ENCODE results near the gene HK2.
"Not testable (repeated sequence)": the region's sequence is repeated elsewhere in the genome, so short reads cannot be mapped to it uniquely, and the experiment has no call there.

The HK2 gene

GRCh38 chr2:74845991-74846390 is 12.1 kb downstream of the HK2 start:
- TF ChIP-seq, protein P1, sequence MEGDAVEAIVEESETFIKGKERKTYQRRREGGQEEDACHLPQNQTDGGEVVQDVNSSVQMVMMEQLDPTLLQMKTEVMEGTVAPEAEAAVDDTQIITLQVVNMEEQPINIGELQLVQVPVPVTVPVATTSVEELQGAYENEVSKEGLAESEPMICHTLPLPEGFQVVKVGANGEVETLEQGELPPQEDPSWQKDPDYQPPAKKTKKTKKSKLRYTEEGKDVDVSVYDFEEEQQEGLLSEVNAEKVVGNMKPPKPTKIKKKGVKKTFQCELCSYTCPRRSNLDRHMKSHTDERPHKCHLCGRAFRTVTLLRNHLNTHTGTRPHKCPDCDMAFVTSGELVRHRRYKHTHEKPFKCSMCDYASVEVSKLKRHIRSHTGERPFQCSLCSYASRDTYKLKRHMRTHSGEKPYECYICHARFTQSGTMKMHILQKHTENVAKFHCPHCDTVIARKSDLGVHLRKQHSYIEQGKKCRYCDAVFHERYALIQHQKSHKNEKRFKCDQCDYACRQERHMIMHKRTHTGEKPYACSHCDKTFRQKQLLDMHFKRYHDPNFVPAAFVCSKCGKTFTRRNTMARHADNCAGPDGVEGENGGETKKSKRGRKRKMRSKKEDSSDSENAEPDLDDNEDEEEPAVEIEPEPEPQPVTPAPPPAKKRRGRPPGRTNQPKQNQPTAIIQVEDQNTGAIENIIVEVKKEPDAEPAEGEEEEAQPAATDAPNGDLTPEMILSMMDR (IDR thresholded peaks at IDR 0.05; ENCODE audit: extremely low read depth, missing control alignments): no peak
- no peak for DNase-seq (ENCODE audit: low spot score)

GRCh38 chr2:74846481-74846880 is 12.6 kb downstream of the HK2 start:
- TF ChIP-seq, protein P1 (IDR thresholded peaks at IDR 0.05; ENCODE audit: extremely low read depth, missing control alignments): no peak

GRCh38 chr2:74847070-74847858 is 13.3 kb downstream of the HK2 start:
- TF ChIP-seq, protein P1 (IDR thresholded peaks at IDR 0.05; ENCODE audit: extremely low read depth, missing control alignments): no peak
- DNase-seq (ENCODE audit: low spot score): no peak

More at GRCh38 chr2:74846481-74846880, 12.6 kb downstream of the HK2 start:
- no peak for DNase-seq (ENCODE audit: low spot score)

- DNase-seq (ENCODE audit: low spot score): peak; percentile 42
- TF ChIP-seq, protein P1 (IDR thresholded peaks at IDR 0.05; ENCODE audit: extremely low read depth, missing control alignments): no peak
Measured at GRCh38 chr2:74849228-74849892, 15.4 kb downstream of the HK2 start.

DNA sequence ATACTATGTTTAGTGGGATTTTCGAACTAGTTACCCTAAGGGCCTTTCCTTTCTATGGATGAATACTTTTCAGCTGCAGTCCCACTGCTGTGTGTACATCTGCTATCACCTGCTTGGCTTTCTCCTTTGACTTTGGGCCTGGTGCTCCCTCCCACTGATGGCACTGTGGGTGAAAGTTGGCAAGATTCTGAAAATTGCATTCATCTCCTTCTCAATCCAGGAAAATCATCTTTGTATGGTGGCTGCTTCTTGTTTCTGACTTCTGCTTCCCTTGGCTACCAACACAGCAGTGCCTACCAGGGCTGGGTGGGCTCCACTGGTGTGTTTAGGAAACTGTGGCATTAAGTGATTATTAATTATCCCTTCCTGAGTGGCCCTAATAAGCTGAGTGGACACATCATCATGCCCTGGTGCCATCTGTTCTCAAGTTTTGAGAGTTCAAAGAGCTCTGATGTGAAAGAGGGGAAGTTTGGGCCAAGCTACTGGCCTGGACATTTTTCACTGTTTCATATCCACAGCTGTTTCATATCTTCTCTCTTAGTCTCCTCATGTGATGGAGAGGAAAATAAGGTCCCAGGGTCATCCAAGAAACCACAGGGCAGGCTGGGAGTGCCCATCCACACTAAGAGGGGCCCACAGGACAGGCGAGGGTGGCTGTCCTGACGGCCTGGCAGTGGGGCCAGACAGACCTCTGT is 16.7 kb downstream of the HK2 start:
- TF ChIP-seq, protein P1 (IDR thresholded peaks at IDR 0.05; ENCODE audit: extremely low read depth, missing control alignments): no peak

DNA sequence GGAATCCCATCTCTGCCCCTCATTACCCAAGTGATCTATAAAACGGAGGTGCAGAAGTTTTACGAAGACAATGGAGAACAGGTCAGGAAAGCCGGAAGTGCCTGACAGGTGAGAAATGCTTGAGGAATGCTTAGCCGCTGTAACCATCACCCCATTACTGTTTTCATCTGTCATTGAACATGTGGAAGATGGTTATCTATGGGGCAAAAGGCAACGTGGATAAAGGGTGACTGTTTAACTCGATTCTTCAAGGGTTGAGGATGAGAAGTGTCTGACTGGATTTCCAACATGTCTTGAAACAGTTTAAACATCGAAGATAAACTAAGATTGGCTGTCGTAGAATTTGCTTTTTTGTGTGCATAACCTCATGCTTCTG is 17.3 kb downstream of the HK2 start:
- no peak for DNase-seq (ENCODE audit: low spot score)
- TF ChIP-seq, protein P1 (IDR thresholded peaks at IDR 0.05; ENCODE audit: extremely low read depth, missing control alignments): no peak

More for the DNA sequence above, 16.7 kb downstream of the HK2 start:
- DNase-seq (ENCODE audit: low spot score): no peak

DNA sequence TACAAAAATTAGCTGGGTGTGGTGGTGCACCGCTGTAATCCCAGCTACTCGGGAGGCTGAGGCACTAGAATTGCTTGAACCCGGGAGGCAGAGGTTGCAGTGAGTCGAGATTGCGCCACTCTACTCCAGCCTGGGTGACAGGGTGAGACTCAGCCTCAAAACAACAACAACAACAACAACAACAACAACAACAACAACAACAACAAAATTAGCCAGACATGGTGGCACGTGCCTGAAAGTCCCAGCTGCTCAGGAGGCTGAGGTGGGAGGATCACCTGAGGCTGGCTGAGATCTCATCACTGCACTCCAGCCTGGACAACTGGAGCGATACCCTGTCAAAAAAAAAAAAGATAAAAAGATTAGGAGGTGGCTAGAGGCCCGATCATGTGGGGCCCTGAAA is 19.4 kb downstream of the HK2 start:
- DNase-seq (ENCODE audit: low spot score): not testable (repeated sequence)

Measured in GM20000 (cell line).